Endodermal cell (in vitro differentiated cells): ENCODE measurements around the gene NPB. TPM values are rescaled to one million over a fixed set of nuclear protein-coding genes. Genes with fewer than 3 reads are reported as not detected.

Experiments used
- DNase-seq: peaks from one replicate; pipeline ENCODE4 v3.0.0-alpha.2; 2017
- H3K27ac ChIP-seq: 2 replicates; pipeline ENCODE4 v1.5.1; 2013; ENCODE audit warnings: mild to moderate bottlenecking, low read depth, low read length, moderate library complexity
- H3K27me3 ChIP-seq: 2 replicates; pipeline ENCODE4 v1.6.1; 2013; ENCODE audit warnings: mild to moderate bottlenecking, low read length, moderate library complexity; ENCODE audit not compliant: insufficient read depth, control insufficient read depth, poor library complexity, severe bottlenecking
- H3K36me3 ChIP-seq: 2 replicates; pipeline ENCODE4 v1.7.0; 2013; ENCODE audit warnings: mild to moderate bottlenecking, low read length, moderate library complexity; ENCODE audit not compliant: control insufficient read depth, insufficient read depth
- H3K4me1 ChIP-seq: one replicate; pipeline ENCODE4 v1.7.0; 2013; ENCODE audit warnings: low read length; ENCODE audit not compliant: control insufficient read depth, insufficient read depth
- H3K4me3 ChIP-seq: 2 replicates; pipeline ENCODE4 v1.5.1; 2013; ENCODE audit warnings: mild to moderate bottlenecking, low read length, moderate library complexity
- H3K9ac ChIP-seq: 2 replicates; pipeline ENCODE4 v1.6.1; 2013; ENCODE audit warnings: mild to moderate bottlenecking, low read length, moderate library complexity; ENCODE audit not compliant: poor library complexity, severe bottlenecking; ENCODE audit errors: extremely low read depth
- H3K9me3 ChIP-seq: 2 replicates; pipeline ENCODE4 v1.6.1; 2013; ENCODE audit warnings: mild to moderate bottlenecking, low read length, moderate library complexity; ENCODE audit not compliant: control insufficient read depth
- H3K27ac Mint-ChIP-seq: 2 replicates; pipeline ENCODE4 v1.8.0; 2020; ENCODE audit warnings: mixed read lengths
- H3K27me3 Mint-ChIP-seq: 2 replicates; pipeline ENCODE4 v1.8.0; 2021; ENCODE audit warnings: mild to moderate bottlenecking, mixed read lengths; ENCODE audit not compliant: insufficient read depth
- H3K36me3 Mint-ChIP-seq: 2 replicates; pipeline ENCODE4 v1.8.0; 2020; ENCODE audit warnings: low read depth, mixed read lengths
- H3K4me1 Mint-ChIP-seq: 2 replicates; pipeline ENCODE4 v1.8.0; 2020; ENCODE audit warnings: mixed read lengths
- H3K4me3 Mint-ChIP-seq: 2 replicates; pipeline ENCODE4 v1.8.0; 2020; ENCODE audit warnings: mild to moderate bottlenecking, moderate library complexity, mixed read lengths
- H3K9me3 Mint-ChIP-seq: 2 replicates; pipeline ENCODE4 v1.8.0; 2020; ENCODE audit warnings: mild to moderate bottlenecking, mixed read lengths
- CTCF ChIP-seq: fragments of 200-600 bp; sonication (generic); conservative IDR thresholded peaks from 2 replicates; pipeline ENCODE4 v1.5.0; 2021; ENCODE audit warnings: antibody characterized with exemption, mild to moderate bottlenecking
- WGBS, 2 experiments: methylation state at CpG; one replicate each; pipeline versions ENCODE4 v1.1.5 to v1.1.7; 2013; ENCODE audit warnings: missing lambda C conversion rate in 2 of 2, mixed read lengths in 1 of 2; ENCODE audit not compliant: insufficient coverage in 1 of 2, insufficient read length in 1 of 2; 5-methylcytosine and 5-hydroxymethylcytosine counted together
- total RNA-seq, 2 donors: library from RNA; stranded (reverse); fragmentation: NEBNext Ultra II Directional in 1 of 2; extraction: Animal tissue kit (Norgen Biotek cat#: 25700) in 1 of 2; gene quantifications; 2 replicates in 1 of 2; 3 replicates in 1 of 2; pipeline ENCODE4 v1.2.1, GENCODE V29; 2021

NPB gene
- total RNA-seq, 2 donors from 2014 or later: 3.3 to 3.7 TPM

DNA sequence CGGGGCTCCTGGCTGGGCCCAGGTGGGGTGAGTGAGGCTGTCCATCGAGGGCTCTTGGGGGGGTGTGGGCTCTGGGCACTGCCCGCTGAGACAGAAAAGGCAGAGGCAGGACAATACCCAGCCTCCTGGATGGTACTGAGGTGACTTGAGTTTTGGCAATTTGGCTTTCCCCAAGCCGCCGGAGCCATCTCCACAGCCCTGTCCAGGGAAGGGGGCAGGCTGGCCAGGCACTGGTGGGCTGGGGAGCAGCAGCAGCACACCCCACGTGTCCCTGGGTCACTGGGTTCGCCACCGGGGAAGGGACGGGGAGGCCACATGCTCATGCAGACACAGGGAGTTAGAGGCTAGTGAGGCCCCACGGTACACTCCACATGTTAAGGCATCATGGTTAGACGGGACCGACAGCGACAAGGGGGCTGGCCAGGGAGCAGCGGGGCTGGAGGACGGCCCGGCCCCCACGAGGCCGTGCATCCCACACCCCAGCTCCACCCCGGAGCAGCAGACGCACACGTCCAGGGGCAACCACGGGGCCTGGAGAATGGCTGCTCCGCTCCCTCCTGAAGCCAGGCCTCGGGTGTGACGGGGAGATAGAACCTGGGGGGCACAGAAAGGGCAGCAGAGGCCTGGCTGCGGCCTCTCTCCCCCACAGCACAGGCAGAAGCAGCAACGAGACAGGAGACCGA lies 33.9 kb upstream of the NPB start:
- Histone ChIP-seq H3K27ac (peak overlapping the region; percentile 78), H3K4me3 (no peak overlapping the region), H3K9me3 (no peaks in the 10 kb centered on the region), H3K4me1 (no peaks in the 10 kb centered on the region), H3K27me3 (no peaks in the 10 kb centered on the region), H3K36me3 (peaks cover 48% of the 10 kb centered on the region), H3K9ac (no peak overlapping the region)
- H3K9me3 Mint-ChIP-seq: no peaks in the 10 kb centered on the region
- no peak overlapping the region for H3K27ac Mint-ChIP-seq
- H3K4me3 Mint-ChIP-seq: no peak overlapping the region
- H3K27me3 Mint-ChIP-seq: no peaks in the 10 kb centered on the region
- peaks cover 6% of the 10 kb centered on the region for H3K4me1 Mint-ChIP-seq
- WGBS, 2 experiments: 87 to 88% methylated on average over 23 to 28 of the region's 28 CpGs
- no peak for DNase-seq
- H3K36me3 Mint-ChIP-seq: peaks cover 20% of the 10 kb centered on the region
- TF ChIP-seq CTCF: no peak

- H3K4me1 Mint-ChIP-seq: peaks cover 6% of the 10 kb centered on the region
- peaks cover 14% of the 10 kb centered on the region for H3K36me3 Mint-ChIP-seq
- Histone ChIP-seq H3K36me3 (peaks cover 42% of the 10 kb centered on the region), H3K9me3 (no peaks in the 10 kb centered on the region), H3K4me1 (no peaks in the 10 kb centered on the region), H3K27ac (no peak overlapping the region), H3K9ac (no peak overlapping the region), H3K27me3 (no peaks in the 10 kb centered on the region), H3K4me3 (no peak overlapping the region)
- TF ChIP-seq CTCF: no peak
- no peaks in the 10 kb centered on the region for H3K9me3 Mint-ChIP-seq
- H3K4me3 Mint-ChIP-seq: peak overlapping the region; percentile 73
- no peaks in the 10 kb centered on the region for H3K27me3 Mint-ChIP-seq
- H3K27ac Mint-ChIP-seq: peak overlapping the region; percentile 75
- peak; percentile 88 for DNase-seq
- WGBS, 2 experiments: 83 to 85% methylated on average over 15 to 30 of the region's 30 CpGs
Observed at GRCh38 chr17:81868674-81869220, 33.3 kb upstream of the NPB start.

- peak overlapping the region; percentile 92 for H3K4me3 ChIP-seq
- DNase-seq: peak; percentile 92
- Mint-ChIP-seq H3K27ac (peak overlapping the region; percentile 88), H3K9me3 (no peaks in the 10 kb centered on the region), H3K4me1 (peaks cover 6% of the 10 kb centered on the region), H3K27me3 (no peaks in the 10 kb centered on the region), H3K4me3 (peak overlapping the region; percentile 73), H3K36me3 (peaks cover 9% of the 10 kb centered on the region)
- TF ChIP-seq CTCF: peak; percentile 99
- peak overlapping the region; percentile 68 for H3K9ac ChIP-seq
- peaks cover 35% of the 10 kb centered on the region for H3K36me3 ChIP-seq
- H3K4me1 ChIP-seq: no peaks in the 10 kb centered on the region
- H3K27ac ChIP-seq: peak overlapping the region; percentile 17
- no peaks in the 10 kb centered on the region for H3K27me3 ChIP-seq
- 52 to 60% methylated on average over 33 to 51 of the region's 52 CpGs for WGBS, 2 experiments
- H3K9me3 ChIP-seq: no peaks in the 10 kb centered on the region
Observed at GRCh38 chr17:81869221-81870130, 32.6 kb upstream of the NPB start.
